NCI-H187 treated with DMSO at 0.1 percent for 48 hours (cell line): ENCODE results near the gene E2F2.

ENCODE experiments used
- DNase-seq: peaks from one replicate; lab custom pipeline; 2025; lab: John Stamatoyannopoulos, UW

E2F2 gene, protein sequence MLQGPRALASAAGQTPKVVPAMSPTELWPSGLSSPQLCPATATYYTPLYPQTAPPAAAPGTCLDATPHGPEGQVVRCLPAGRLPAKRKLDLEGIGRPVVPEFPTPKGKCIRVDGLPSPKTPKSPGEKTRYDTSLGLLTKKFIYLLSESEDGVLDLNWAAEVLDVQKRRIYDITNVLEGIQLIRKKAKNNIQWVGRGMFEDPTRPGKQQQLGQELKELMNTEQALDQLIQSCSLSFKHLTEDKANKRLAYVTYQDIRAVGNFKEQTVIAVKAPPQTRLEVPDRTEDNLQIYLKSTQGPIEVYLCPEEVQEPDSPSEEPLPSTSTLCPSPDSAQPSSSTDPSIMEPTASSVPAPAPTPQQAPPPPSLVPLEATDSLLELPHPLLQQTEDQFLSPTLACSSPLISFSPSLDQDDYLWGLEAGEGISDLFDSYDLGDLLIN

DNA sequence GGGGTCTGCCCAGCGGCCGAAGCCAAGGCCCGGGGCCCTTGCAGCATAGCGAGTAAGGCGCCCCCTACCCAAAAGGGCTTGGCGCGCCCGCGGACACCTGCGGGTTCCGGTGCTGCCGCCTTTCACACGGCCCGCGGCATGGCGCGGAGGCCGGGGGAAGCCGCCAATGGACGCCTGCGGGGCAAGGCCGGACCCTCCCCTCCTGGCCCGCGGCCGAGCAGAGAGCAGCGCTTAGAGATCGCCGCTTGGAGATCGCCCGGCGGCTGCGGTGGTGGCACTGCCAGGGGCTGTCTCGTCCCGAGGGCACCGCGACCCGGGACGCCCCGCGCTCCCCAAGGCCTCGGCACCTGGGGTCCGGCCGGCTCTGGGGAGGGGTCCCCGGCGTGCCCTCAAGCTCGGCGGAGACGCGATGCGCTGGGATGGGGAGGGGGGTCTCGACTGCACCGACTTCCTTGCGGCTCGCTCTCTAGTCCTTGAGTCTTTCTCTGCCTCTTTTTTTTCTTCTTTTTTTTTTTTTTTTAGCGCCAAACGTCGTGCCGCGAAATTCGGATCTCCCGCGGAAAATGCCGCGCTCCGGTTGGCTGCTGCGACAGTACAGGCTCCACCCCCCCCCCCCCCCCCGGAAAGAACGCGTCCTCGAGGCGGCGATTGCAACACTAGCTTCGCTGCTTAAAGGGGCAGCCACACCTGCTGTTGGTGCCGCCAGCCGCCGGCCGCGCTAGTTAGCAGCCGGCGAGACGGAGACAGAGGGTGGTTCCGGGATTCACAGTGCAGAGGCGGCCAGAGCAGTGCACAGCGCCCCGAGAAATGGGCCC is at the start of gene E2F2:
Gene E2F2 (minus strand): TSS at position 487 of the 815 bp plus-strand sequence. CDS start 440 bp downstream, at position 47.
- peak; percentile 69 for DNase-seq

DNA sequence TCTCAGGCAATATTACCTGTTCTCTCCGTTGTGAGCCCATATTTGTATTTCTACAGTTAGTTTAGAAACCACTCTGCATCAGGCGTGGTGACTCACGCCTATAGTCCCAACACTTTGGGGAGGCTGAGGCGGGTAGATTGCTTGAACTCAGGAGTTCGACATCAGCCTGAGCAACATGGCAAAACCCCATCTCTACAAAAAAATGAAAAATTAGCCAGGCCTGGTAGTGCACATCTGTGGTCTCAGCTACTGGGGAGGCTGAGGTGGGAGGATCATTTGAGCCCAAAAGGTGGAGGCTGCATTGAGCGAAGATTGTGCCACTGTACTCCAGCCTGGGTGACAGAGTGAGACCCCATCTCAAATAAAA is 47.9 kb upstream of the E2F2 start:
- no peak for DNase-seq

DNA sequence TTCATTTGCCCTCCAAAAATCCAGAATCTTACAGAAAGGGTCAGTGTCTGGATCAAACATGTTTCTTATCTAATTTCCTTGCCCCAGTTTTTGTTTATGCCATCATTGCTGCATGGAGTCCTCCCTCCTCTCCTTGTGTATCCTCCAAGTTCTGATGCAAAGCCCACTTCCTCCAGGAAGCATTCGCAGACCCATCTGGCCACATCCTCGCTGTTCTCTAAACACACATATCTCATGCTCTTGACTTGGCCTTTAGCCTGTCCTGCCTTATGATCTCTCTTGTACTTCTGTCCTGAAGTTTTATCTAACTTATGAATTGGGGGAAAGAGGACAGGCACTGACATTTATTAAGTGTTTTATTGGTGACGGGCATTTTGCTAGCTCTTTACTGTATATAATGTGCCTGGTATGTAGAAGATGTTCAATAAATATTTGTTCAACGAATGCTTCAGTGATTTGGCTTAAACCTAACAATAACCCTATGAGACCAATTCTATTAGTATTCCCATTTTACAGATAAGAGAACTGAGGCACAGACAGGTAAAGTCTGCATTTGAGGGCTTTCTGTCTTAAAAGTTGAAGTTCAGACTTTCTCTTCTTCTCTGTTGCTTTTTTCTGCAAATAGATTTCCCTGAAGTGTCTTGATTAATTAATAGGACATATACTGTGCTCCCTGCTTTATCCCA is 47.4 kb upstream of the E2F2 start:
- DNase-seq: no peak

DNA sequence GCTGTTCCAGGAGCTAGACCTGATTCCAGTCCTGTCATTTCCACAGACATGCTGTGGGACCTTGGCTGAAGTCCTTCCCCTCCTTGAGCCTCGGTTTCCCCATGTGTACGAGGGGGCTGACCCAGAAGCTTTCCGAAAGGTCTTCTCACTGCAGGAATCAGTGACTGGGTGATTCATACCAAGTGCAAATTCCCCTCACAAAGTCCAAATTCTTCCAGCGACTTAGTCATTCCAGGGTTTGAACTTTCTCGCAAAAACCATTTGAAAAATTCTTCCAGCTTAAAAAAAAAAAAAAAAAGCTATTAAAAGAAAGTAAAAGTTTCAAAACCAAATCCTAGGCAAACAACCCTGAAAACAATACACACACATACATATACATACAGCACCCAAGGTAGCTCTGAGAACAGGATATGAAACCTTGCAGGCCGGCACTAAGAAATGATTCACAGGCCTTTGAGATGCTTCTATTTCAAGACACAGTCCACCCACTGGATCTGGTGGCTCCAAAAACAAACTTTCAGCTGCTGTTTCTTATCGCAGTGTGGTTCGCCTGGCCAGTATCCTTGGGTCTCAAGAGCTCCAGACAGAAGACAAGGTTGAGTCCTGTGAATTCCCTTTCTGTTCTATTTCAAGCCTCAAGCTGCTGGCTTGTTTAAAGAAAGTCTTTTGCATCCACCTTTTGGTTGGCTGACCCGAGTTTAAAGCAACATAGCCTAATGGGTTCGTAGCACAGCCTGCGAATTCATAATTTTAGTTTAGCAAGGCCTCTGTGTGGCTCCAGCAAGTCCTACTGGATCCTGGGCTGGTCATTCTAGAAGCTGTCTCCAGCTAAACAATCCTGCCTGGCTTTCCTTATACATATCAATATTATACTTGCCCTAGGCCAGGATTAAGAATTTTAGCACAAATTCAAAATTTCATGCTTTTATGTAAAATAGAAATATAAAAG is 46.3 kb upstream of the E2F2 start:
- no peak for DNase-seq

DNA sequence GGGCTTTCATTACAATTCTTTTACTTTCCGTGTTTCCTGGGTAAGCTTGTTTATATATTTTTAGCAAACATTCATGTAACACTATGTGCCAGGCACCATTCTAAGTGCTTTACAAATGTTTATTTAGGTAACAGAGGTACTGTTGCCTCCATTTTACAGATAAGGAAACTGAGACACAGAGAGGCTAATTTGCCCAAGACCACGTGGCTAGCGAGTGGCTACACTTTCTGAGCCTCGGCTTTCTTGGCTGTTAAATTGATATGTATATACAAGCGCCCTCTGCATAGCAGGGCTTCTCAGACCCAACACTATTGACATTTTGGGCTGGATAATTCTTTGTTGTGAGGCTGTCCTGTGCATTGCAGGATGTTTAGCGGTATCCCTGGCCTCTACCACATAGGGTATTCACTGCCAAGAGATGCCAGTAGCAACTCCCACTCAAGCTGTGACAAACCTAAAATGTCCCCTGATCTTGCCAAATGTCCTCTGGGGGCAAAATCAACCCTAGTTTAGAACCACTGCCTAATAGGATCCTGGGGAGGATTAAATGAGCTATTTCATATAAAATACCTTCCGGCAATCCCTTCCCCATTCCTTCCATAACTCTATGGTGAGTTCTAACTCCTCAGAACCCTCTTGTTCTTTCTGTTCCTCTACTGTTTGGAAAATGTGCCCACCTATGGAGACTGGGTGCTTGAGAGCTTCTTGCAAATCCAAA is 45.5 kb upstream of the E2F2 start:
- no peak for DNase-seq

DNA sequence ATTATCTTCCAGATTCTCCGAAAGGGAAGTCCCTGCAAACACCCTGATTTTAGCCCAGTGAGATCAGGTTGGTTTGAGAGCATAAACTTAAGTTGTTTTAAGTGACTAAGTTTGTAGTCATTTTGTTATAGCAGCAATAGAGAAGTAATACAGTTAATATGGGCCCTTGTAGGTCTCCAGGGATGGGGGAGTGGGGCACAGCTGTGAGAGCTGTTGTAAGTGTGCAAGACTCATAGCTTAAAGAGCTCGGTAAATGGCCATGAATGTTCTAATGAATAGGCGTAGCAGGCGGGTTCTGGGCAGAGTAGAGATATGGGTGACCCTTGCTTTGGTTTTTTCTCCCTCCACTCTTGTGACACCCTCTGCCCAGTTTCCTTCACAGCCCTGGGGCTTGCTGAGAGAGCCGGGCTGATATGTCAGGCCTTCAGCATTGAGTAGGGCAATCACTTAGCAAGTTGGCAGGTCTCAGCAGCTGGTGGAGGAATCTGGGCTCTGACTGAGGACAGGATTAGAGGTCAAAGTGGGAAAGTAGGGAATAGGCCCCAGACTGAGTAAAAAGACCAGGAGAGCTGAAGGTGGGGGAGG is 44.3 kb upstream of the E2F2 start:
- no peak for DNase-seq

DNA sequence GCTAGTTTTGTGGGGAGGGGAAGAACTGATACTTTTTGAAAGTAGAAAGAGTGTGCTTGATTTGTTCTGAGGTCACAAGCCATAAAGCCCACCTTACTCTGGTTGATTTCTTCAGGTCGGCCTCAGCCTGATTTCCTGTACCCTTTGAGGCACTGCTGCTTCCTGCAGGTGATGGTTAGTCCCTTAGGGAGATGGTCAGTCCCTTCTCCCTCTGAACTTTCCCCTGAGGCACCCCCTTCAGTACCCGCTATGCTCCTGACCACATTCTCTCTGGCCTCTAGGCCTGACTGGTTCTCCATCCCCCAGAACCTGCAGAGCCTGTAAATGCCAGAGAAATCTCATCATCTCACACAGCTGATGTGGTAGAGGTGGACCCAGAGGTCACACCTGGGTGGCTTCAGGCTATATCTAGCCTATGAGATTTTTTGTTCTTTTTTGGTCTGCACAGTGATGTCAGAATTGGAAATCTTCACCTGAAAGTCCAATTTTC is 43.3 kb upstream of the E2F2 start:
- DNase-seq: no peak

DNA sequence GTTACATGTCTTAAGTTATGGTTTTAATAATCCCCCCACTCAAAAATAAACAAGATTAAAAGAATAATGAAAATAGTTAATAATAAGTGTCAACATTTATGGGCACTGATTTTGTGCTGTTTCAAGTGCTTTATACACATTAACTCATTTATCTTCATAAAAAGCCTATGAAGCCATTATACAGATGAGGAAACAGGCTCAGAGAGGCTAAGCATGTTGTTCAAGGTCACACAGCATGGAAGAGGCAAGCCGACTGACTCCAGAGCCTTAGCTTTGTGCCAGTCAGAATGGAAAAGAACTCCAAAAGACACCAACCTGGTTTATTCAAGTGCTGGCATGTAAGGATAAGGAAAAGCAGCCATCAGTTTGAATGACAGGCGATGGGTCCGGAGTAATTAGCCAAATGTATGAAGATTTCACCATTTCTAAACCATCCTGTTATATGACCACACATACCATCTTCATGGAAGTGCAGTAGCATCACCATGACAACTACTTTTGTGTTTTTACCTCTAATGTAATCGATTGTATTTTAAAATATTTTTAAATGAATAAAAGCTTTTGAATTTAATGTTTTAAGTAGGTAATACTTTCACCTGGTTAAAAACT is 42.6 kb upstream of the E2F2 start:
- no peak for DNase-seq

DNA sequence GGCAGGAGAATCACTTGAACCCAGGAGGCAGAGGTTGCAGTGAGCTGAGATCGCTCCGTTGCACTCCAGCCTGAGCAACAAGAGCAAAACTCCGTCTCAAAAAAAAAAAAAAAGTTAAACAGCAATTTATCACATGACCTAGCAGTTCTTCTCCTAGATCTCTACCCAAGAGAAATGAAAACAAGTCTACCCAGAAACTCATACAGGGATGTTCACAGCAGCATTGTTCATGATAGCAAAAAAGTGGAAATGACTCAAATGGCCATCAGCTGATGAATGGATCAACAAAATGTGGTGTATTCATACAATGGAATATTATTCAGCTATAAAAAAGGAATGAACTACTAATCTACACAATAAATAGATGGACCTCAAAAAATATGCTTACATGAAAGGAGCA is 40.4 kb upstream of the E2F2 start:
- no peak for DNase-seq

DNA sequence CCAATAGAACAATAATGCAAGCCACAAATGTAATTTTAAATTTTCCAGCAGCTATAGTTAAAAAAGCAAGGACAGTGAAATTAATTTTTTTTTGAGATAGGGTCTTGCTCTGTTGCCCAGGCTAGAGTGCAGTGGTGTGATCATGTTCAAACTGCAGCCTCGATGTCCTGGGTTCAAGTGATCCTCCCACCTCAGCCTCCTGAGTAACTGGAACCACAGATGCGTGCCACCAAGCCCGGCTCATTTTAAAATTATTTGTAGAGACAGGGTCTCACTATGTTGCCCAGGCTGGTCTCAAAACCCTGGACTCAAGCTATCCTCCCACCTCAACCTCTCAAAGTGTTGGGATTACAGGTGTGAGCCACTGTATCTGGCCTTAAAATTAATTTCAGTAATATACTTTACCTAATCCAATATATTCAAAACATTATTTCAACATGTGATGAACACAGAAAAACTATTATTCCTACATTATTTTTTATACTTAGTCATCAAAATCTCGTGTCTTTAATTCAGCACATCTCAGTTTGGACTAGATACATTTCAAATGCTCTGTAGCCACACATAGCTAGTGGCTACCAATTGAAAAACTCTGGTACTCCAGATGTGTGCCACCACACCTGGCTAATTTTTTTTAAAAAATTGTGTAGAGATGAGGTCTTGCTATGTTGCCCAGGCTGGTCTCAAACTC is 39.1 kb upstream of the E2F2 start:
- no peak for DNase-seq

DNA sequence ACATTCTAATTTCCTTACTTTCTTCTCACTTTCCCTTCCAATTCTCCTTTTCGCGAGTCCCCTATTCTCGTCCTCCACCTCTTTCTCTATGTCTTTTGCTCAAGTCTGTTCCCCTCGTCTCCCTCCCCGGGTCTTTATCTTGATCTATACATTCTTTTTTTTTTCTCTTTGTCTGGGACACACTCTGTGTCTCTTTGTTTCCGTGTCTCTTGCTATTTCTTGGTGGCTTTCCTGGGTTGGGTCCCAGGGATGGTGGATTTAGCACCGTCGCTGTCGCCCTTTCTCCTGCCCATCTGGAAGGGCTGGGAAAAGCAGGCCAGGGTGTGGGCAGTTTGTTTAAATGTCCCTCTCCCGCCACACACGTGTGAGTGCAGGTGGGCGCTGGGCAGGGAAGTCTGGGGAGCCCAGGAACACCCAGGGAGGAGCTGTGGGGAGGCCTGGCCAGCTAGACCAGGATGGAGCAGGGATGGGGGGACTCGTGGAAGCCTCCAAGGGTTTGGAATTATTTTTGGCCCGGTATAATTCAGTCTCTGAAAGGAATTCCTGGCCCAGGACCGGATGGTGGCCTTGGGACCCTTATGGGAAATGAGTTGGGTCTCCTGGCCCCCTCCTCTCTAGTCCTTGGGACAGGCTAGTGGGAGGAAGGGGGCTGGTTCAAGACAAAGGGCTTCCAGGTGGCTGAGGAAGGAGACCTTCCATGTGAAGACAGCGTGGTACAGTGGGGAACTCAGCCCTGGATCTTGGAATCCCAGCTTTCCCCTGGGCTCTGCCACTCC is 37.8 kb upstream of the E2F2 start:
- no peak for DNase-seq

DNA sequence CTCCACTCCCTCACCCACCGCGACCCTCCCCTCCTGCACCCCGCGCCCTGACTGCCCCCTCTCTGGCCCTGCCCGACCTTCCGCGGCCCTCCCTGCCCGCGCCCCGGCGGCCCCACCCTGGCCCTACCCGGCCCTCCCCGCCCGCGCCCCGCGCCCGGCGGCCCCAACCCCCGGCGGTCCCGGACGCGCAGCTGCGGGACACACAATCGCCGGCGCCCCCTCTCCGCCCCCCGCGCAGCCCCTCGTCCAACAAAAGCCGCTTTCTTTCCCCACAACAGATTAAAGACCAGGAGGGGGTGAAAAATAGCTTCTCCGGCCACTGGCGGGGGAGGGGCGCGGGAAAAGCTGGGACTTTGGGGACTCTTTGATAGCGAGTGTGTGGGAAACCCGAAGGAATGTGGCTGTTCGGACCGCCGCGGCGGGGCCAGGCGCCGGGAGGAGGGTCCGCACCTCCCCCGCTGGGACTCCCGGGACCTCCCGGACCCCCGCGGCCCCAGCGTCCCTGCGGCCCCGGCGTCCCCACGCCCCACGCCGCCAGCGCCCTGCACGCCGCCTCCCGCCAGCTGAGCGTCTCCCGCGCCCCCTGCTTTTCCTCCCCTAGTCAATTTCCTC is 37.1 kb upstream of the E2F2 start:
- DNase-seq: no peak

DNA sequence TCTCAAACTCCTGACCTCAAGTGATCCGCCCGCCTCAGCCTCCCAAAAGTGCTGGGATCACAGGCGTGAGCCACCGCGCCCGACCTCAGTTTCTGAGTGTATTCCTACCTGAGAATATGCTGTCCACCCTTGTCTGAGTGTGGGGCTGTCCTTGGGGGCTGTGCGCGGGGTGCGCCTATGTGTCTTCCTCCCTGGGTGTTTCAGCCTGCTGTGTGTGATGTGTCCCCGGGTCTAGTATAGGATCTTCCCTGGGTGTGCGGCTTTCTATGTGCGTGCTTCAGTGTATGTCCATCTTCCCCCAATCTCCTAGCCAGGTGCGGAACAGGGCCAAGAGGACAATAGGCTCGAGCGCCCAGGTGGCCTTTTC is 36.6 kb upstream of the E2F2 start:
- no peak for DNase-seq

DNA sequence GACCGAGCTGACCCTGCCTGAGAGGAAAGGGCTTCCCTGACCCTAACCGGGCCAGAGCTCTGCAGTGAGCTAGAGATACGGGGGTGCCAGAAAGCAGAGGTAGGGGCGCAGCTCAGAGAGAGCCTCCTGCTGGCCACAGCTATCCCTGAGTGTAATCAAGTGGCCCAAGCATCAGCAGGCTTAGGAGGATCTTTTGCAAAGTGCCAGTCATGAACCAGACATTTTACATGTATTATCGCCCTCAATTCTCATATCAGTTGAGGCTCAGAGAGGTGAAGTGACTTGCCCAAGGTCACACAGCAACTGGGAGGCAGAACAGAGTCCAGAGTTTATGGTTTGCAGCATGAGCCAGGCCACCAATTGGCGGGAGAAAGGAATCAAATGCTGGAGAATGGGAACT is 35.3 kb upstream of the E2F2 start:
- no peak for DNase-seq

DNA sequence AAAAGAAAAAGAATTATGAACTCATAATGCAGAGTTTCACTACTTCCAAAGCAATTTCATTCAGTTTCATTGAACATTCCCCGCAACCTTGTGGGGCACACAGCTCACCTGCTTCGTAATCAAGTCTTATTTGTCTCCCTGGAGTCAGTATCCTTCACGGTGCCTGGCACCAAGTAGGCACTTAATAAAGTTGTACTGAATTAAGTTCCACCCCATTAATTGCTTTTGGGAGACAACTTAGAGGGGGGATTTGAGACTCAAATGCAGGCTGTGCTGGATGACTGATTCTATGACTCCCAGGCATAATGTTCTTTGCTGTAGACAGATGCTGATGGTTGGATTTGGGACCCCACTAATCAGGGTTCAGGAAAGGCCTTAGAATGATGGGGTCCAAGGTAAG is 34.7 kb upstream of the E2F2 start:
- DNase-seq: no peak

DNA sequence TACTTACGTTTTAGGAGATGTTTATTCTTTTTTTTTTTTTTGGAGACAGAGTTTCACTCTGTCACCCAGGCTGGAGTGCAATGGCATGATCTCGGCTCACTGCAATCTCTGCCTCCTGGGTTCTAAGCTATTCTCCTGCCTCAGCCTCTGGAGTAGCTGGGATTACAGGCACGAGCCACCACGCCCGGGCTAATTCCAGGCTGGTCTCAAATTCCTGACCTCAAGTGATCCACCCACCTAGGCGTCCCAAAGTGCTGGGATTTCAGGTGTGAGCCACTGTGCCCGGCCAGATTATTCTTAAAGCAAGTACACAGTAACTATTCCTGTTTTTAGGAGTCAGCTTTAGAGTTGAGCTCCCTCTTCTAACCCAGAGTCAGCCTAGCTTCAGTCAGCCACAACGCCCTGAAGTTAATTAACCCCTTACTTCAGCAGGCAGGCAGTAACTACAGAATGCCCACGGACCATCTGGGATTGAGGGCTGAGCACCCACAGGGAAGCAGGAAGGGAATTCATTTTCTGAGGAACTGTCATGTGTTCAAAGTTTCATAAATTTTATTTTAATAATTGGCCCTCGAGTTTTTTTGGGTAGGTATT is 33.6 kb upstream of the E2F2 start:
- DNase-seq: no peak

DNA sequence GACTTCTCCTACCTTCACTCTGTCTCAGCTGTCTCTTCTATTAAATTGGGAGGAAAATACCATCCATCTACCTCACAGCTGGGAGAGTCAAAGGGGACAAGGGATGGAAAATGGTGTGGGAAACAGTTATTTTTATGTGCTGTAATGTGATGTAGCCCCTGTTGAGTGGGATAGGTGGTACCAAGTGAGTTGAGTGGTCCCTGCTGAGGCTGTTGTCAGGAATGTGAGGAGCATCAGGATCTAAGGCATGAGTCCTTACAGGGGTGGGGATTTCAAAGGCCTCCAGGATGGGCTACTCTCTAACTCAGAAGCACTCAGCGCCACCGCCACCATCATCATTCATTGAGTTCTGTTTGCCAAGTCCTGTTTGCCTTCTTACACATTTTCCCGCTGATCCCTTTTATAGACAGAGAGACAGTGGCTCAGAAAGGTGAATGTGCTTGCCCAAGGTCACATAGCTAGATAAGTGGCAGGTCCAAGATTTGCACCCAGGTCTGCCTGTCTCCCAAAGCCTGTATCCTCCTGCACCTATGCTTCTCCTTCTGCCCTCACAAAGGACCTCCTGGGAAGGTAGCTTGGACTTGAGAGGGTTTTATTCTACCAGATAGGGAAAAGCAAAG is 32.8 kb upstream of the E2F2 start:
- DNase-seq: no peak
